WERI-Rb-1 (cell line): ENCODE measurements around the gene TMEM109.

Experiments
- DNase-seq: peaks from one replicate; pipeline ENCODE4 v3.0.0-alpha.2; 2020
- H3K27ac ChIP-seq: fragments of 250-450 bp; sonication (Bioruptor Pico); 2 replicates; pipeline ENCODE4 v1.5.1; 2020; ENCODE audit warnings: mild to moderate bottlenecking, moderate library complexity
- H3K27me3 ChIP-seq: fragments of 250-450 bp; sonication (Bioruptor Pico); 2 replicates; pipeline ENCODE4 v1.5.1; 2021; ENCODE audit warnings: mild to moderate bottlenecking, low read depth, moderate library complexity; ENCODE audit not compliant: insufficient read depth, severe bottlenecking
- H3K36me3 ChIP-seq: fragments of 250-450 bp; sonication (Bioruptor Pico); 2 replicates; pipeline ENCODE4 v1.5.1; 2020; ENCODE audit warnings: mild to moderate bottlenecking, moderate library complexity
- H3K4me3 ChIP-seq: 2 replicates; pipeline ENCODE4 v1.5.1; 2011; ENCODE audit warnings: low read depth, mild to moderate bottlenecking, control low read depth, low read length
- H3K9me3 ChIP-seq: fragments of 250-450 bp; sonication (Bioruptor Pico); 2 replicates; pipeline ENCODE4 v1.5.1; 2021; ENCODE audit warnings: mild to moderate bottlenecking, moderate library complexity; ENCODE audit not compliant: severe bottlenecking
- TF ChIP-seq, protein P1 (sequence below): IDR thresholded peaks from 2 replicates; pipeline ENCODE4 v1.5.1; 2011; ENCODE audit warnings: low read depth, mild to moderate bottlenecking, control low read depth, inconsistent platforms, low read length

The TMEM109 gene

DNA sequence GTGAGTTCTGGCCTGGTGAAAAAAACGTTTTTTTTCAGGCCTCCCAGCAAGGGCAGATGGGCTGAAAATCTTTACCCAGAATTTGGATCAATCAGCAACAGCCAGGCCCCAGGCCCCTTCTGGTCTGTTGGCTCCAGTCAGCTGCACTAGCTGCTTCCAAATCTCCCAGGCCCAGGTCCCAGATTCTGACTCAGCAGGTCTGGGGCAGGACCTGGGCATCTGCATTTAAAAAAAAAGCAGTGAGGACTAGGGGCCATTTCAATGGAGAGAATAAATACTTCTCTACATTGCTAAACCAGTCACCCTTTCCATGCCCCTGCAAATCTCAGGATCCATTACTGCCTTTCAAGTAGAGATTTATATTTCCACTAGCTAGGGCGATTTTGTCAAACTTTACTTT, 33.7 kb downstream of the TMEM109 start:
- H3K27ac ChIP-seq, result no peak overlapping the region
- no peaks in the 10 kb centered on the region for H3K36me3 ChIP-seq

DNA sequence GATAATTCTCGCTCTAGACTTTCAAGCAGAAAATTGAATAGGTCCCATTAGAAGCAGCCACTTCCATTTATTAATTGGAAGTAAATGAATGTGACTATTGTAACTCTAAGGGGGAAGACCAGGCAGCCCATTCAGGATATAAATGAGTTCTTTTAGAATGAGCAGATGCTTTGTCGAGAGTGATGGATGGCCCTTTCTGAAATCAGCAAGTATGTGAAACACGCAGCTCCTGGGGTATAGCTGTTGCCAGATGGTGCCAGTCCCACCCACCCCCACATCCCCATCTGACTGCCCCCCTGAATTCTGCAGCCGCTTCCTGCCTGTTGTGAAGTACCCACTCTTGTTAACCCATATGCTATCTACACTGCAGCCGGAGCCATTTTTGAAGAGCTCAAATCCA, 34.3 kb downstream of the TMEM109 start:
- DNase-seq, result no peak
- Histone ChIP-seq H3K9me3 (no peaks in the 10 kb centered on the region), H3K36me3 (no peaks in the 10 kb centered on the region), H3K4me3 (no peak overlapping the region), H3K27me3 (no peaks in the 10 kb centered on the region), H3K27ac (no peak overlapping the region)
- TF ChIP-seq, protein P1, sequence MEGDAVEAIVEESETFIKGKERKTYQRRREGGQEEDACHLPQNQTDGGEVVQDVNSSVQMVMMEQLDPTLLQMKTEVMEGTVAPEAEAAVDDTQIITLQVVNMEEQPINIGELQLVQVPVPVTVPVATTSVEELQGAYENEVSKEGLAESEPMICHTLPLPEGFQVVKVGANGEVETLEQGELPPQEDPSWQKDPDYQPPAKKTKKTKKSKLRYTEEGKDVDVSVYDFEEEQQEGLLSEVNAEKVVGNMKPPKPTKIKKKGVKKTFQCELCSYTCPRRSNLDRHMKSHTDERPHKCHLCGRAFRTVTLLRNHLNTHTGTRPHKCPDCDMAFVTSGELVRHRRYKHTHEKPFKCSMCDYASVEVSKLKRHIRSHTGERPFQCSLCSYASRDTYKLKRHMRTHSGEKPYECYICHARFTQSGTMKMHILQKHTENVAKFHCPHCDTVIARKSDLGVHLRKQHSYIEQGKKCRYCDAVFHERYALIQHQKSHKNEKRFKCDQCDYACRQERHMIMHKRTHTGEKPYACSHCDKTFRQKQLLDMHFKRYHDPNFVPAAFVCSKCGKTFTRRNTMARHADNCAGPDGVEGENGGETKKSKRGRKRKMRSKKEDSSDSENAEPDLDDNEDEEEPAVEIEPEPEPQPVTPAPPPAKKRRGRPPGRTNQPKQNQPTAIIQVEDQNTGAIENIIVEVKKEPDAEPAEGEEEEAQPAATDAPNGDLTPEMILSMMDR, result no peak

More for the DNA sequence above, 33.7 kb downstream of the TMEM109 start:
- TF ChIP-seq, protein P1, result no peak
- no peaks in the 10 kb centered on the region for H3K9me3 ChIP-seq
- no peaks in the 10 kb centered on the region for H3K27me3 ChIP-seq
- DNase-seq, result no peak
- no peak overlapping the region for H3K4me3 ChIP-seq

GRCh38 chr11:60950024-60950423, 36.1 kb downstream of the TMEM109 start:
- H3K27me3 ChIP-seq, result no peaks in the 10 kb centered on the region
- no peak for DNase-seq
- no peak overlapping the region for H3K27ac ChIP-seq
- H3K9me3 ChIP-seq, result no peaks in the 10 kb centered on the region
- H3K36me3 ChIP-seq, result no peaks in the 10 kb centered on the region
- H3K4me3 ChIP-seq, result no peak overlapping the region
- TF ChIP-seq, protein P1, result no peak

DNA sequence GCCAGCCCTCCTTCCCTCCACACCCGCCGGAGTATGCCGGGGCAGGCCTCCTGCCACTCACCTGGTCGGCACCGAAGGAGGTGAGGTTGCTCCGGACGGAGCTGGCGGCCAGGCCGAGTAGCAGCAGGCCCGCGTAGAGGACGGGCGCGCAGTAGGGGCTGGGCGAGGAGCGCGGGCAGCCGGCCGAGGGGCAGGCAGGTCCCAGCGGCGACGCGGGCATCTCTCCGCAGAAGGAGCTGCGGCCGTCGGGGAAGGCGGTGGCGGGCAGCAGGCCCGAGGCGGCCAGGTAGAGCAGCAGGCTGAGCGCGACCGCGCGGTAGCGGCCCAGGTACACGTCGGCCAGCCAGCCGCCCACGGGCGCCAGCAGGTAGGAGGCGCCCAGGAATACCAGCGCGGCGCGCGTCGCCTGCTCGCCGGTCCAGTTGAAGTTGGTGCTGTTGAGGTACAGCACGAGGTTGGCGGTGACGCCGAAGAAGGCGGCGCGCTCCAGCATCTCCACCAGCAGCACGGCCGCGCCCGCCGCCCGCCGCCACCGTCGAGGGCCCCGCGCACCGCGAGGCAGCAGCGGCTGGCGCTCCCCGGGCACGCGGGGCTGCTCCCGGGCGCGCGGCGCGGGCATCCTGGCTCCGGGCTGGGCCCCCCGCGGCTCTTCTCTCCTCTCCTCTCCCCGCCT, 37.1 kb downstream of the TMEM109 start:
- H3K36me3 ChIP-seq, result no peaks in the 10 kb centered on the region
- DNase-seq, result no peak
- no peaks in the 10 kb centered on the region for H3K27me3 ChIP-seq
- H3K27ac ChIP-seq, result no peak overlapping the region
- TF ChIP-seq, protein P1, result no peak
- no peaks in the 10 kb centered on the region for H3K9me3 ChIP-seq
- no peak overlapping the region for H3K4me3 ChIP-seq

DNA sequence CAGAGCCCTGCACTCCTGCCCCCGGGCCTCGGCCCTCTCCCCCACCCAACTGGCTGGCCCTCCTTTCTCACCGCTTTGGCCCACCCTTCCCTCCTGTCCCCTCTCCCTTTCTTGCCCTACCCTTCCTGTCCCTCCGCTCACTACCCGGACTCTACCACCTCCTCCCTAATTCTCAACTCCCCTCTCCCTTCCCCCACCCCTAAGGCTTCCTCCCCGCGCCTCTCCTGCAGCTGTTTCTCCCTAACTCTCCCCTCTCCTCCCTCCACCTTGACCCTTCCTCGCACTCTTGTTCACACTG, 37.6 kb downstream of the TMEM109 start:
- no peak for DNase-seq
- Histone ChIP-seq H3K36me3 (no peaks in the 10 kb centered on the region), H3K27ac (no peak overlapping the region), H3K27me3 (no peaks in the 10 kb centered on the region), H3K4me3 (no peak overlapping the region), H3K9me3 (no peaks in the 10 kb centered on the region)
- TF ChIP-seq, protein P1, result no peak
